HepG2 (cell line): ENCODE results near the gene LILRB3. TPM values are rescaled to one million over a fixed set of nuclear protein-coding genes. Genes with fewer than 3 reads are reported as not detected.

Experiments used
- ATAC-seq: fragments of 200-7000 bp; cut with Tn5 transposase; 3 replicates; pipeline ENCODE4 v1.9.1; 2020; ENCODE audit warnings: mild to moderate bottlenecking, moderate library complexity
- BruUV-seq: library from RNA; stranded (reverse); fragments of 400-500 nt; replicated peaks from 2 replicates; lab custom pipeline; 2021; lab: Mats Ljungman, UMichigan
- CTCF ChIA-PET: fragments of 300-600 bp; formaldehyde crosslinking; extraction: SDS; loops from one replicate; lab custom pipeline; 2021; ENCODE audit warnings: low total read pairs, inconsistent platforms, low intra/inter-chr PET ratio; lab: Yijun Ruan, JAX
- POLR2A ChIA-PET: fragments of 350-600 bp; sonication (Branson Sonifier 250); formaldehyde crosslinking; loops from one replicate; lab custom pipeline; 2020; ENCODE audit warnings: antibody characterized with exemption, inconsistent platforms; lab: Yijun Ruan, JAX
- DNase-seq: peaks from one replicate; pipeline ENCODE4 v3.0.0-alpha.2; 2015; ENCODE audit warnings: low spot score
- FAIRE-seq: peaks from 3 replicates; lab custom pipeline; 2011; peaks lifted over from hg19 to GRCh38; lab: Jason Lieb, UNC
- H2AFZ ChIP-seq: one replicate; pipeline ENCODE4 v1.6.1; 2011; ENCODE audit warnings: low read length, inconsistent platforms
- H3K27ac ChIP-seq: fragments of 300-600 bp; 3 replicates; pipeline ENCODE4 v1.8.0; 2011; ENCODE audit warnings: mixed run types, mild to moderate bottlenecking, mixed read lengths, low read length, inconsistent platforms; ENCODE audit not compliant: insufficient read depth; ENCODE audit errors: extremely low read length
- H3K27me3 ChIP-seq, 2 experiments: fragments of 200-600 bp in 1 of 2; 2 replicates in 1 of 2; 3 replicates in 1 of 2; pipeline versions ENCODE4 v1.6.0 to v1.8.0; 2011; ENCODE audit warnings: low read length in 2 of 2, mild to moderate bottlenecking in 2 of 2, moderate library complexity in 2 of 2, inconsistent platforms in 1 of 2; ENCODE audit not compliant: insufficient read depth in 2 of 2, control insufficient read depth in 1 of 2
- H3K36me3 ChIP-seq, 2 experiments: fragments of 200-600 bp in 1 of 2; replicated peaks in 1 of 2; 2 replicates in 1 of 2; 3 replicates in 1 of 2; pipeline versions ENCODE4 v1.5.1 to v1.8.0; 2011; ENCODE audit warnings: low read length in 2 of 2, inconsistent platforms in 1 of 2; ENCODE audit not compliant: insufficient read depth in 2 of 2, control insufficient read depth in 1 of 2
- H3K4me1 ChIP-seq: 2 replicates; pipeline ENCODE4 v1.5.1; 2012; ENCODE audit warnings: low read length, inconsistent platforms; ENCODE audit not compliant: insufficient read depth
- H3K4me2 ChIP-seq: 2 replicates; pipeline ENCODE4 v1.6.0; 2011; ENCODE audit warnings: low read depth, low read length, inconsistent platforms
- H3K4me3 ChIP-seq, 3 experiments: fragments of 200-600 bp in 1 of 3; sonication (generic), shearing (Covaris generic) in 1 of 3; replicated peaks in 1 of 3; 2 replicates each; pipeline ENCODE4 v1.5.1; 2011 to 2016; ENCODE audit warnings: low read length in 3 of 3, inconsistent platforms in 2 of 3, low read depth in 2 of 3, mild to moderate bottlenecking in 2 of 3, control low read depth in 1 of 3, mixed read lengths in 1 of 3; ENCODE audit not compliant: insufficient read depth in 1 of 3
- H3K79me2 ChIP-seq: one replicate; pipeline ENCODE4 v1.6.1; 2011; ENCODE audit warnings: low read length, inconsistent platforms; ENCODE audit not compliant: insufficient read depth
- H3K9ac ChIP-seq: 2 replicates; pipeline ENCODE4 v1.6.0; 2011; ENCODE audit warnings: mild to moderate bottlenecking, low read depth, low read length, inconsistent platforms; ENCODE audit not compliant: insufficient read depth
- H3K9me3 ChIP-seq: 2 replicates; pipeline ENCODE4 v1.5.1; 2012; ENCODE audit warnings: mild to moderate bottlenecking, low read length
- H4K20me1 ChIP-seq: 2 replicates; pipeline ENCODE4 v1.6.0; 2011; ENCODE audit warnings: inconsistent platforms, mild to moderate bottlenecking, low read length, moderate library complexity; ENCODE audit not compliant: insufficient read depth
- ATF7-NPFF ChIP-seq: sonication (generic); formaldehyde crosslinking; IDR thresholded peaks from 2 replicates; pipeline ENCODE4 v1.8.1; 2023; ENCODE audit warnings: mild to moderate bottlenecking, low read depth, missing genetic modification reagents, moderate library complexity
- RCOR2 ChIP-seq: IDR thresholded peaks from 2 replicates; pipeline ENCODE4 v1.6.1; 2016; ENCODE audit warnings: missing biosample characterization, missing genetic modification reagents
- SALL2 ChIP-seq: sonication (generic); formaldehyde crosslinking; IDR thresholded peaks from 2 replicates; pipeline ENCODE4 v1.8.1; 2023; ENCODE audit warnings: mild to moderate bottlenecking, missing genetic modification reagents, inconsistent platforms
- SUZ12 ChIP-seq: fragments of 150-350 bp; IDR thresholded peaks from 2 replicates; pipeline ENCODE4 v1.6.1; 2014; ENCODE audit warnings: low read depth, low read length
- ZBTB25 ChIP-seq: IDR thresholded peaks from 2 replicates; pipeline ENCODE4 v1.6.1; 2018; ENCODE audit warnings: missing genetic modification reagents
- ZMYM3 ChIP-seq: sonication (generic); formaldehyde crosslinking; IDR thresholded peaks from 2 replicates; pipeline ENCODE4 v1.5.1; 2020; ENCODE audit warnings: mild to moderate bottlenecking, missing genetic modification reagents
- ZNF101 ChIP-seq: sonication (generic); formaldehyde crosslinking; IDR thresholded peaks from 2 replicates; pipeline ENCODE4 v1.4.0; 2020; ENCODE audit warnings: mild to moderate bottlenecking, low read depth, missing genetic modification reagents, borderline replicate concordance
- ZNF644 ChIP-seq: IDR thresholded peaks from 2 replicates; pipeline ENCODE4 v1.6.1; 2016; ENCODE audit warnings: low read depth
- ZNF766 ChIP-seq: sonication (generic); formaldehyde crosslinking; IDR thresholded peaks from 2 replicates; pipeline ENCODE4 v1.5.0; 2020; ENCODE audit warnings: missing genetic modification reagents, borderline replicate concordance
- ZNF788 ChIP-seq: sonication (generic); formaldehyde crosslinking; IDR thresholded peaks from 2 replicates; pipeline ENCODE4 v1.5.0; 2020; ENCODE audit warnings: mild to moderate bottlenecking, missing genetic modification reagents, borderline replicate concordance
- ZNF792 ChIP-seq: IDR thresholded peaks from 2 replicates; pipeline ENCODE4 v1.6.1; 2016
- ZNF850 ChIP-seq: sonication (generic); formaldehyde crosslinking; conservative IDR thresholded peaks from 2 replicates; pipeline ENCODE4 v1.9.0; 2021; ENCODE audit warnings: mild to moderate bottlenecking, missing genetic modification reagents
- ZNF883 ChIP-seq: sonication (generic); formaldehyde crosslinking; IDR thresholded peaks from 2 replicates; pipeline ENCODE4 v1.5.1; 2020; ENCODE audit warnings: mild to moderate bottlenecking, missing genetic modification reagents; ENCODE audit errors: not compliant biosample characterization
- WGBS: methylation state at CpG from one replicate; pipeline ENCODE4 v1.1.6; 2017; ENCODE audit warnings: low lambda C conversion rate; 5-methylcytosine and 5-hydroxymethylcytosine counted together
- in situ Hi-C: cut with HindIII; loops from 2 replicates; pipeline ENCODE4 v1.10.0; 2017; ENCODE audit warnings: low pct_unique_long_range_greater_than_20kb; ENCODE audit not compliant: extremely low pct_ligation_motif_present
- intact Hi-C: fragments of 100-400 bp; cut with micrococcal nuclease; formaldehyde crosslinking; loops from one replicate; pipeline ENCODE4 v1.10.0; 2022; ENCODE audit not compliant: unreplicated experiment
- polyA plus RNA-seq, 8 experiments: library from polyadenylated mRNA; depleted of rRNA in 3 of 8; stranded (reverse) in 7 of 8; unstranded in 1 of 8; fragments of >200 nt; fragmentation: Illumina TruSeq in 4 of 8; extraction: Trizol in 4 of 8; gene quantifications; 2 replicates each; pipeline versions ENCODE4 v1.2.1 to v1.2.3, GENCODE V29; 2011 to 2016; ENCODE audit warnings: low read depth in 4 of 8, missing spikeins in 1 of 8, mixed read lengths in 1 of 8; ENCODE audit not compliant: insufficient read depth in 1 of 8
- total RNA-seq, 5 experiments: library from RNA; depleted of rRNA; stranded (reverse); fragments of >200 nt; fragmentation: Illumina TruSeq; extraction: Trizol; gene quantifications; 2 replicates each; pipeline ENCODE4 v1.2.3, GENCODE V29; 2016; ENCODE audit warnings: low read depth in 1 of 5
- TF ChIP-seq, protein P1 (sequence below): IDR thresholded peaks from 2 replicates; pipeline ENCODE4 v1.6.1; 2016; ENCODE audit warnings: mild to moderate bottlenecking
- TF ChIP-seq, protein P2 (sequence below): sonication (generic); formaldehyde crosslinking; conservative IDR thresholded peaks from 2 replicates; pipeline ENCODE4 v1.8.0; 2022; ENCODE audit warnings: mild to moderate bottlenecking, moderate library complexity, missing genetic modification reagents
- TF ChIP-seq, protein P3 (sequence below): sonication (generic); formaldehyde crosslinking; conservative IDR thresholded peaks from 2 replicates; pipeline ENCODE4 v1.8.0; 2022; ENCODE audit warnings: low read depth, missing genetic modification reagents

Gene LILRB3
- total and polyA plus RNA-seq, 2 of the 13 experiments (the other 11 are each of a cell fraction or from before 2014, with no cell fraction given), result 0.22 TPM; not detected in 1

GRCh38 chr19:54231077-54231931 lies 8.5 kb upstream of the LILRB3 start:
- Histone ChIP-seq H2AFZ (no peak overlapping the region), H4K20me1 (no peaks in the 10 kb centered on the region), H3K36me3 (no peaks in the 10 kb centered on the region), H3K9me3 (peaks cover 4% of the 10 kb centered on the region; the same call in 1 of the 2 replicates), H3K4me1 (peaks cover 11% of the 10 kb centered on the region), H3K9ac (no peak overlapping the region), H3K27ac (no peak overlapping the region), H3K79me2 (no peaks in the 10 kb centered on the region), H3K27me3 (peaks cover 1 to 13% of the 10 kb centered on the region in 2 experiments; a peak in 3 of 5 replicates), H3K4me2 (no peak overlapping the region), H3K4me3 (no peak overlapping the region; a peak in 1 of 6 replicates)
- WGBS, result 5% methylated on average over 21 of the region's 21 CpGs
- no TSS peak for BruUV-seq
- POLR2A ChIA-PET, result interaction anchor here (0.9 to 1.2 kb wide), 2 partner anchors 28 to 30 kb away, joined by 3 to 4 read pairs; no protein-coding TSS in a partner anchor
- FAIRE-seq, result peak; percentile 95
- intact Hi-C loops (loop anchor here (2.0 to 5.0 kb wide), 4 partner anchors 21 to 73 kb away; partner anchors contain the start of genes LENG1 and TSEN34), in situ Hi-C loops (no loop called here)
- peak; percentile 80 for DNase-seq
- CTCF ChIA-PET, result interaction anchor here (1.1 to 2.4 kb wide), 4 partner anchors 21 to 63 kb away, joined by 3 to 18 read pairs (median 5); partner anchors contain the start of gene MBOAT7
- peak; percentile 99 for ATAC-seq
- TF ChIP-seq, protein P1, sequence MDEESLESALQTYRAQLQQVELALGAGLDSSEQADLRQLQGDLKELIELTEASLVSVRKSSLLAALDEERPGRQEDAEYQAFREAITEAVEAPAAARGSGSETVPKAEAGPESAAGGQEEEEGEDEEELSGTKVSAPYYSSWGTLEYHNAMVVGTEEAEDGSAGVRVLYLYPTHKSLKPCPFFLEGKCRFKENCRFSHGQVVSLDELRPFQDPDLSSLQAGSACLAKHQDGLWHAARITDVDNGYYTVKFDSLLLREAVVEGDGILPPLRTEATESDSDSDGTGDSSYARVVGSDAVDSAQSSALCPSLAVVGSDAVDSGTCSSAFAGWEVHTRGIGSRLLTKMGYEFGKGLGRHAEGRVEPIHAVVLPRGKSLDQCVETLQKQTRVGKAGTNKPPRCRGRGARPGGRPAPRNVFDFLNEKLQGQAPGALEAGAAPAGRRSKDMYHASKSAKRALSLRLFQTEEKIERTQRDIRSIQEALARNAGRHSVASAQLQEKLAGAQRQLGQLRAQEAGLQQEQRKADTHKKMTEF (CRISPR knock-in tag), result peak; percentile 45; the same call in 1 of the 2 replicates
- TF ChIP-seq ZNF850 (CRISPR knock-in tag), result no peak
- no peak for TF ChIP-seq ZNF766 (CRISPR knock-in tag)
- peak; percentile 49; the same call in 1 of the 2 replicates for TF ChIP-seq ZBTB25 (CRISPR knock-in tag)
- TF ChIP-seq RCOR2, result no peak
- peak; percentile 60; the same call in 1 of the 2 replicates for TF ChIP-seq ZNF788 (CRISPR knock-in tag)
- TF ChIP-seq, protein P2, sequence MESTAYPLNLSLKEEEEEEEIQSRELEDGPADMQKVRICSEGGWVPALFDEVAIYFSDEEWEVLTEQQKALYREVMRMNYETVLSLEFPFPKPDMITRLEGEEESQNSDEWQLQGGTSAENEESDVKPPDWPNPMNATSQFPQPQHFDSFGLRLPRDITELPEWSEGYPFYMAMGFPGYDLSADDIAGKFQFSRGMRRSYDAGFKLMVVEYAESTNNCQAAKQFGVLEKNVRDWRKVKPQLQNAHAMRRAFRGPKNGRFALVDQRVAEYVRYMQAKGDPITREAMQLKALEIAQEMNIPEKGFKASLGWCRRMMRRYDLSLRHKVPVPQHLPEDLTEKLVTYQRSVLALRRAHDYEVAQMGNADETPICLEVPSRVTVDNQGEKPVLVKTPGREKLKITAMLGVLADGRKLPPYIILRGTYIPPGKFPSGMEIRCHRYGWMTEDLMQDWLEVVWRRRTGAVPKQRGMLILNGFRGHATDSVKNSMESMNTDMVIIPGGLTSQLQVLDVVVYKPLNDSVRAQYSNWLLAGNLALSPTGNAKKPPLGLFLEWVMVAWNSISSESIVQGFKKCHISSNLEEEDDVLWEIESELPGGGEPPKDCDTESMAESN (CRISPR knock-in tag), result no peak
- peak; percentile 64; the same call in 1 of the 2 replicates for TF ChIP-seq ZMYM3
- TF ChIP-seq SALL2, result no peak
- TF ChIP-seq ZNF644, result 0 out of 2 replicates have a peak, but pooled peaks have one; percentile 18
- TF ChIP-seq, protein P3, sequence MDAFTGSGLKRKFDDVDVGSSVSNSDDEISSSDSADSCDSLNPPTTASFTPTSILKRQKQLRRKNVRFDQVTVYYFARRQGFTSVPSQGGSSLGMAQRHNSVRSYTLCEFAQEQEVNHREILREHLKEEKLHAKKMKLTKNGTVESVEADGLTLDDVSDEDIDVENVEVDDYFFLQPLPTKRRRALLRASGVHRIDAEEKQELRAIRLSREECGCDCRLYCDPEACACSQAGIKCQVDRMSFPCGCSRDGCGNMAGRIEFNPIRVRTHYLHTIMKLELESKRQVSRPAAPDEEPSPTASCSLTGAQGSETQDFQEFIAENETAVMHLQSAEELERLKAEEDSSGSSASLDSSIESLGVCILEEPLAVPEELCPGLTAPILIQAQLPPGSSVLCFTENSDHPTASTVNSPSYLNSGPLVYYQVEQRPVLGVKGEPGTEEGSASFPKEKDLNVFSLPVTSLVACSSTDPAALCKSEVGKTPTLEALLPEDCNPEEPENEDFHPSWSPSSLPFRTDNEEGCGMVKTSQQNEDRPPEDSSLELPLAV (CRISPR knock-in tag), result no peak
- no peak for TF ChIP-seq ATF7-NPFF (CRISPR knock-in tag)
- TF ChIP-seq ZNF792 (CRISPR knock-in tag), result no peak
- TF ChIP-seq SUZ12, result no peak
- no peak for TF ChIP-seq ZNF101 (CRISPR knock-in tag)
- TF ChIP-seq ZNF883, result peak; percentile 58
